ENCODE measurements around the gene SDCBP2.

GRCh38 chr20:1274485-1275311 lies 54.2 kb downstream of the SDCBP2 start:
- no peak for TF ChIP-seq ZFP36 (IDR thresholded peaks at IDR 0.05; ENCODE audit: borderline replicate concordance, partially characterized antibody)
- TF ChIP-seq, protein P1, sequence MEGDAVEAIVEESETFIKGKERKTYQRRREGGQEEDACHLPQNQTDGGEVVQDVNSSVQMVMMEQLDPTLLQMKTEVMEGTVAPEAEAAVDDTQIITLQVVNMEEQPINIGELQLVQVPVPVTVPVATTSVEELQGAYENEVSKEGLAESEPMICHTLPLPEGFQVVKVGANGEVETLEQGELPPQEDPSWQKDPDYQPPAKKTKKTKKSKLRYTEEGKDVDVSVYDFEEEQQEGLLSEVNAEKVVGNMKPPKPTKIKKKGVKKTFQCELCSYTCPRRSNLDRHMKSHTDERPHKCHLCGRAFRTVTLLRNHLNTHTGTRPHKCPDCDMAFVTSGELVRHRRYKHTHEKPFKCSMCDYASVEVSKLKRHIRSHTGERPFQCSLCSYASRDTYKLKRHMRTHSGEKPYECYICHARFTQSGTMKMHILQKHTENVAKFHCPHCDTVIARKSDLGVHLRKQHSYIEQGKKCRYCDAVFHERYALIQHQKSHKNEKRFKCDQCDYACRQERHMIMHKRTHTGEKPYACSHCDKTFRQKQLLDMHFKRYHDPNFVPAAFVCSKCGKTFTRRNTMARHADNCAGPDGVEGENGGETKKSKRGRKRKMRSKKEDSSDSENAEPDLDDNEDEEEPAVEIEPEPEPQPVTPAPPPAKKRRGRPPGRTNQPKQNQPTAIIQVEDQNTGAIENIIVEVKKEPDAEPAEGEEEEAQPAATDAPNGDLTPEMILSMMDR (IDR thresholded peaks at IDR 0.05), result no peak
- no peak for TF ChIP-seq EHF (CRISPR knock-in tag; IDR thresholded peaks at IDR 0.05)
- no peak for TF ChIP-seq POLR2A (IDR thresholded peaks at IDR 0.05; ENCODE audit: low read length)
- TF ChIP-seq EP300 (IDR thresholded peaks at IDR 0.05), result no peak
